K562 (cell line): ENCODE results near the gene TMEM132D.

Source experiments
- CTCF ChIP-seq, 3 experiments: IDR thresholded peaks in 2 of 3; conservative IDR thresholded peaks in 1 of 3; 2 replicates each; pipeline ENCODE4 v1.5.1; 2011 to 2012; ENCODE audit warnings: low read length in 3 of 3, mild to moderate bottlenecking in 3 of 3, control low read depth in 2 of 3, improper control_type of control experiment in 1 of 3, inconsistent platforms in 1 of 3, low read depth in 1 of 3, mixed read lengths in 1 of 3, moderate library complexity in 1 of 3; ENCODE audit not compliant: insufficient read depth in 2 of 3
- GMEB1 ChIP-seq: fragments of 250-450 bp; sonication (Bioruptor Pico); IDR thresholded peaks from 2 replicates; pipeline ENCODE4 v1.4.0; 2020; ENCODE audit warnings: mild to moderate bottlenecking
- POLR2A ChIP-seq: fragments of 450-650 bp; conservative IDR thresholded peaks from 2 replicates; pipeline ENCODE4 v1.6.1; 2016
- SREBF1 ChIP-seq: fragments of 150-350 bp; IDR thresholded peaks from 2 replicates; pipeline ENCODE4 v1.6.1; 2014; ENCODE audit warnings: antibody characterized with exemption, low read depth, low read length, borderline replicate concordance
- TEAD4 ChIP-seq, 2 experiments: sonication (generic) in 1 of 2; formaldehyde crosslinking in 1 of 2; IDR thresholded peaks; 2 replicates each; pipeline versions ENCODE4 v1.6.1 to v1.8.0; 2012 to 2022; ENCODE audit warnings: borderline replicate concordance in 1 of 2, inconsistent platforms in 1 of 2, low read length in 1 of 2, mild to moderate bottlenecking in 1 of 2, missing genetic modification reagents in 1 of 2
- USF2 ChIP-seq: sonication (generic); formaldehyde crosslinking; IDR thresholded peaks from 2 replicates; pipeline ENCODE4 v1.5.0; 2020; ENCODE audit warnings: missing genetic modification reagents

- TF ChIP-seq CTCF (IDR thresholded peaks at IDR 0.05 in 2 of 3, conservative IDR thresholded peaks at IDR 0.05 in 1 of 3; ENCODE audit: insufficient read depth in 2 of 3, low read depth in 1 of 3, low read length in 3 of 3) (no peak), TEAD4 (IDR thresholded peaks at IDR 0.05; ENCODE audit: low read length) (no peak), TEAD4 (CRISPR knock-in tag; IDR thresholded peaks at IDR 0.05; ENCODE audit: borderline replicate concordance) (no peak), USF2 (CRISPR knock-in tag) (no peak), SREBF1 (no peak), GMEB1 (CRISPR knock-in tag) (no peak), POLR2A (no peak)
These were observed 706.9 kb downstream of the TMEM132D start for GRCh38 chr12:129196927-129197326.
